H9 (cell line): ENCODE results near the gene DHX40. TPM values are rescaled to one million over a fixed set of nuclear protein-coding genes. Genes with fewer than 3 reads are reported as not detected.

Source experiments
- DNase-seq: peaks from one replicate; pipeline ENCODE4 v3.0.0-alpha.2; 2017
- H2AFZ ChIP-seq: one replicate; pipeline ENCODE4 v1.6.1; 2013; ENCODE audit warnings: mild to moderate bottlenecking, low read length, control low read depth, moderate library complexity
- H2AK5ac ChIP-seq: 2 replicates; pipeline ENCODE4 v1.6.1; 2013; ENCODE audit warnings: low read length, control low read depth, mixed read lengths; ENCODE audit not compliant: insufficient read length
- H2BK120ac ChIP-seq: one replicate; pipeline ENCODE4 v1.6.1; 2013; ENCODE audit warnings: low read depth, mild to moderate bottlenecking, low read length, control low read depth, inconsistent platforms; ENCODE audit not compliant: poor library complexity, severe bottlenecking
- H2BK12ac ChIP-seq: 2 replicates; pipeline ENCODE4 v1.6.1; 2013; ENCODE audit warnings: low read length, control low read depth, mixed read lengths, low read depth; ENCODE audit not compliant: insufficient read length
- H2BK15ac ChIP-seq: 2 replicates; pipeline ENCODE4 v1.6.1; 2013; ENCODE audit warnings: low read depth, low read length, control low read depth
- H2BK20ac ChIP-seq: one replicate; pipeline ENCODE4 v1.6.1; 2013; ENCODE audit warnings: low read depth, mild to moderate bottlenecking, low read length, control low read depth, inconsistent platforms; ENCODE audit not compliant: poor library complexity, severe bottlenecking
- H2BK5ac ChIP-seq: 2 replicates; pipeline ENCODE4 v1.6.1; 2013; ENCODE audit warnings: low read length, control low read depth, mixed read lengths; ENCODE audit not compliant: insufficient read length
- H3K14ac ChIP-seq: 2 replicates; pipeline ENCODE4 v1.6.1; 2013; ENCODE audit warnings: low read length, control low read depth; ENCODE audit not compliant: insufficient read depth
- H3K18ac ChIP-seq: 2 replicates; pipeline ENCODE4 v1.6.1; 2013; ENCODE audit warnings: low read depth, mild to moderate bottlenecking, mixed read lengths, low read length, control low read depth; ENCODE audit not compliant: insufficient read length
- H3K23ac ChIP-seq: 2 replicates; pipeline ENCODE4 v1.6.1; 2013; ENCODE audit warnings: low read length, control low read depth, mixed read lengths, low read depth; ENCODE audit not compliant: insufficient read length
- H3K23me2 ChIP-seq: 2 replicates; pipeline ENCODE4 v1.6.1; 2013; ENCODE audit warnings: low read depth, mild to moderate bottlenecking, mixed read lengths, low read length, control low read depth; ENCODE audit not compliant: insufficient read length, poor library complexity, severe bottlenecking
- H3K27ac ChIP-seq: 2 replicates; pipeline ENCODE4 v1.5.1; 2013; ENCODE audit warnings: low read length, control low read depth, mixed read lengths, low read depth; ENCODE audit not compliant: insufficient read length
- H3K27me3 ChIP-seq: 2 replicates; pipeline ENCODE4 v1.6.1; 2013; ENCODE audit warnings: low read length, control low read depth, inconsistent platforms; ENCODE audit not compliant: insufficient read depth
- H3K4ac ChIP-seq: 2 replicates; pipeline ENCODE4 v1.6.1; 2013; ENCODE audit warnings: low read depth, mild to moderate bottlenecking, control low read depth, inconsistent platforms, low read length, moderate library complexity
- H3K4me1 ChIP-seq: 2 replicates; pipeline ENCODE4 v1.6.1; 2013; ENCODE audit warnings: low read length, control low read depth, inconsistent platforms; ENCODE audit not compliant: insufficient read depth
- H3K4me2 ChIP-seq: 2 replicates; pipeline ENCODE4 v1.6.1; 2013; ENCODE audit warnings: low read length, control low read depth, mixed read lengths; ENCODE audit not compliant: insufficient read length, insufficient read depth
- H3K56ac ChIP-seq: 2 replicates; pipeline ENCODE4 v1.6.1; 2013; ENCODE audit warnings: low read depth, mild to moderate bottlenecking, mixed read lengths, low read length, control low read depth; ENCODE audit not compliant: insufficient read length
- H3K79me1 ChIP-seq: 2 replicates; pipeline ENCODE4 v1.6.1; 2013; ENCODE audit warnings: low read depth, mild to moderate bottlenecking, moderate library complexity, low read length, control low read depth, inconsistent platforms; ENCODE audit not compliant: insufficient read depth, poor library complexity, severe bottlenecking
- H3K79me2 ChIP-seq: 2 replicates; pipeline ENCODE4 v1.6.1; 2013; ENCODE audit warnings: low read length, control low read depth, inconsistent platforms; ENCODE audit not compliant: insufficient read depth
- H3K9ac ChIP-seq: 2 replicates; pipeline ENCODE4 v1.6.1; 2013; ENCODE audit warnings: low read length, control low read depth, mixed read lengths; ENCODE audit not compliant: insufficient read length; ENCODE audit errors: extremely low read depth
- H3K9me3 ChIP-seq: one replicate; pipeline ENCODE4 v1.6.1; 2013; ENCODE audit warnings: low read depth, low read length, inconsistent platforms; ENCODE audit not compliant: control insufficient read depth
- H3T11ph ChIP-seq: one replicate; pipeline ENCODE4 v1.6.1; 2013; ENCODE audit warnings: mild to moderate bottlenecking, low read length, control low read depth, inconsistent platforms
- H4K20me1 ChIP-seq: one replicate; pipeline ENCODE4 v1.6.1; 2013; ENCODE audit not compliant: control insufficient read depth, insufficient read length, insufficient read depth
- H4K5ac ChIP-seq: 2 replicates; pipeline ENCODE4 v1.6.1; 2013; ENCODE audit warnings: low read depth, mild to moderate bottlenecking, mixed read lengths, low read length, control low read depth; ENCODE audit not compliant: insufficient read length
- H4K8ac ChIP-seq: replicated peaks from 2 replicates; pipeline ENCODE4 v1.6.1; 2013; ENCODE audit warnings: low read length, control low read depth, mixed read lengths, low read depth; ENCODE audit not compliant: insufficient read length
- H4K91ac ChIP-seq: 2 replicates; pipeline ENCODE4 v1.6.1; 2013; ENCODE audit warnings: low read depth, mild to moderate bottlenecking, moderate library complexity, mixed read lengths, low read length, control low read depth; ENCODE audit not compliant: insufficient read length
- H3K27ac Mint-ChIP-seq, 3 experiments: 2 replicates in 2 of 3; 3 replicates in 1 of 3; pipeline ENCODE4 v1.8.0; 2020 to 2021; ENCODE audit warnings: mixed read lengths in 3 of 3, mild to moderate bottlenecking in 1 of 3, moderate library complexity in 1 of 3
- H3K27me3 Mint-ChIP-seq: 2 replicates; pipeline ENCODE4 v1.8.0; 2021; ENCODE audit warnings: low read depth, mild to moderate bottlenecking, moderate library complexity, mixed read lengths
- H3K36me3 Mint-ChIP-seq, 3 experiments: 2 replicates in 2 of 3; 3 replicates in 1 of 3; pipeline ENCODE4 v1.8.0; 2020 to 2021; ENCODE audit warnings: low read depth in 3 of 3, mixed read lengths in 3 of 3; ENCODE audit not compliant: insufficient read depth in 1 of 3
- H3K4me1 Mint-ChIP-seq, 2 experiments: 2 replicates each; pipeline ENCODE4 v1.8.0; 2020; ENCODE audit warnings: mixed read lengths in 2 of 2
- H3K4me3 Mint-ChIP-seq, 2 experiments: 2 replicates in 1 of 2; 3 replicates in 1 of 2; pipeline ENCODE4 v1.8.0; 2020 to 2021; ENCODE audit warnings: mild to moderate bottlenecking in 2 of 2, mixed read lengths in 2 of 2, moderate library complexity in 1 of 2
- H3K9me3 Mint-ChIP-seq, 2 experiments: 2 replicates in 1 of 2; 3 replicates in 1 of 2; pipeline ENCODE4 v1.8.0; 2020; ENCODE audit warnings: mild to moderate bottlenecking in 2 of 2, mixed read lengths in 2 of 2, moderate library complexity in 1 of 2
- total RNA-seq: library from RNA; stranded (reverse); gene quantifications from 2 replicates; pipeline ENCODE4 v1.2.1, GENCODE V29; 2021
- TF ChIP-seq, protein P1 (sequence below): fragments of 200-600 bp; sonication (generic); conservative IDR thresholded peaks from 3 replicates; pipeline ENCODE4 v1.8.0; 2021; ENCODE audit warnings: antibody characterized with exemption, mild to moderate bottlenecking

DHX40 gene
- total RNA-seq, 1 experiment from 2014 or later = 28.8 TPM

DNA sequence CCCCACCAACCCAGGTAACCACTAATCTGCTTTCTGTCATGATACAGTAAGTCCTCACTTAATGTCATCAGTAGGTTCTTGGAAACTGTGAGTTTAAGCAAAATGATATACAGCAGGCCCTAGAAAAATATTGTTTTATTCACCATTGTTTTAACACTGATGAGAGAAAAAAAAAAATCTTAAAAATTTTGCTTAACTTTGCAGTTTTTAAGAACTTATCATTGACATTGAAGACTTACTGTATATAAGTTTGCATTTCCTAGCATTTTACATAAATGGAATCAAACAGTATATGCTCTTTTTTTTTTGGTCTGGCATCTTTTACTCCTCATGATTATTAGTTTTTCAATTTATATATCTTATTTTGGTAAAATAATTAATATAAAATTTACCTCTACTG is 34.8 kb downstream of the DHX40 start:
- no peak overlapping the region for H3K4ac ChIP-seq
- no peak overlapping the region for H3K27ac ChIP-seq
- H3K4me2 ChIP-seq = no peak overlapping the region
- no peak overlapping the region for H2BK20ac ChIP-seq
- Mint-ChIP-seq H3K27me3 (no peaks in the 10 kb centered on the region), H3K9me3 (no peaks in the 10 kb centered on the region), H3K4me1 (peaks cover 3 to 7% of the 10 kb centered on the region in 2 experiments; a peak in 3 of 4 replicates), H3K36me3 (peaks cover 6 to 40% (median 35%) of the 10 kb centered on the region in 3 experiments), H3K27ac (no peak overlapping the region), H3K4me3 (no peak overlapping the region)
- H4K5ac ChIP-seq = no peak overlapping the region
- no peak overlapping the region for H2AK5ac ChIP-seq
- no peaks in the 10 kb centered on the region for H3K4me1 ChIP-seq
- no peaks in the 10 kb centered on the region for H4K20me1 ChIP-seq
- H3K79me1 ChIP-seq = no peaks in the 10 kb centered on the region
- no peak overlapping the region for H3K9ac ChIP-seq
- no peak overlapping the region for H2BK12ac ChIP-seq
- H3K9me3 ChIP-seq = no peaks in the 10 kb centered on the region
- TF ChIP-seq, protein P1, sequence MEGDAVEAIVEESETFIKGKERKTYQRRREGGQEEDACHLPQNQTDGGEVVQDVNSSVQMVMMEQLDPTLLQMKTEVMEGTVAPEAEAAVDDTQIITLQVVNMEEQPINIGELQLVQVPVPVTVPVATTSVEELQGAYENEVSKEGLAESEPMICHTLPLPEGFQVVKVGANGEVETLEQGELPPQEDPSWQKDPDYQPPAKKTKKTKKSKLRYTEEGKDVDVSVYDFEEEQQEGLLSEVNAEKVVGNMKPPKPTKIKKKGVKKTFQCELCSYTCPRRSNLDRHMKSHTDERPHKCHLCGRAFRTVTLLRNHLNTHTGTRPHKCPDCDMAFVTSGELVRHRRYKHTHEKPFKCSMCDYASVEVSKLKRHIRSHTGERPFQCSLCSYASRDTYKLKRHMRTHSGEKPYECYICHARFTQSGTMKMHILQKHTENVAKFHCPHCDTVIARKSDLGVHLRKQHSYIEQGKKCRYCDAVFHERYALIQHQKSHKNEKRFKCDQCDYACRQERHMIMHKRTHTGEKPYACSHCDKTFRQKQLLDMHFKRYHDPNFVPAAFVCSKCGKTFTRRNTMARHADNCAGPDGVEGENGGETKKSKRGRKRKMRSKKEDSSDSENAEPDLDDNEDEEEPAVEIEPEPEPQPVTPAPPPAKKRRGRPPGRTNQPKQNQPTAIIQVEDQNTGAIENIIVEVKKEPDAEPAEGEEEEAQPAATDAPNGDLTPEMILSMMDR = no peak
- no peak overlapping the region for H3T11ph ChIP-seq
- no peak overlapping the region for H3K18ac ChIP-seq
- no peak overlapping the region for H2BK15ac ChIP-seq
- H3K23me2 ChIP-seq = no peaks in the 10 kb centered on the region
- H3K14ac ChIP-seq = no peak overlapping the region
- no peak overlapping the region for H2BK5ac ChIP-seq
- H3K79me2 ChIP-seq = no peaks in the 10 kb centered on the region
- no peaks in the 10 kb centered on the region for H3K27me3 ChIP-seq
- H4K91ac ChIP-seq = no peak overlapping the region
- H3K56ac ChIP-seq = no peak overlapping the region
- DNase-seq = no peak
- no peak overlapping the region for H4K8ac ChIP-seq
- no peak overlapping the region for H2AFZ ChIP-seq
- H2BK120ac ChIP-seq = no peak overlapping the region
- H3K23ac ChIP-seq = no peak overlapping the region
